ENCODE results near the gene GPR158.

- TF ChIP-seq EZH2 (IDR thresholded peaks at IDR 0.05; ENCODE audit: low read depth): no peak
- TF ChIP-seq CTCF (conservative IDR thresholded peaks at IDR 0.05): no peak
These were observed 208.9 kb downstream of the GPR158 start for GRCh38 chr10:25383686-25384085.
